M059J (cell line): ENCODE data around the gene KIF15. TPM values are rescaled to one million over a fixed set of nuclear protein-coding genes. Genes with fewer than 3 reads are reported as not detected.

Experiments
- DNase-seq: peaks from one replicate; pipeline ENCODE4 v3.0.0-alpha.2; 2012; ENCODE audit warnings: low read depth
- total RNA-seq: library from RNA; depleted of rRNA; stranded (reverse); fragments of >200 nt; shearing (Covaris generic); gene quantifications from 2 replicates; pipeline ENCODE4 v1.2.3, GENCODE V29; 2014; rRNA removed

Gene KIF15, protein sequence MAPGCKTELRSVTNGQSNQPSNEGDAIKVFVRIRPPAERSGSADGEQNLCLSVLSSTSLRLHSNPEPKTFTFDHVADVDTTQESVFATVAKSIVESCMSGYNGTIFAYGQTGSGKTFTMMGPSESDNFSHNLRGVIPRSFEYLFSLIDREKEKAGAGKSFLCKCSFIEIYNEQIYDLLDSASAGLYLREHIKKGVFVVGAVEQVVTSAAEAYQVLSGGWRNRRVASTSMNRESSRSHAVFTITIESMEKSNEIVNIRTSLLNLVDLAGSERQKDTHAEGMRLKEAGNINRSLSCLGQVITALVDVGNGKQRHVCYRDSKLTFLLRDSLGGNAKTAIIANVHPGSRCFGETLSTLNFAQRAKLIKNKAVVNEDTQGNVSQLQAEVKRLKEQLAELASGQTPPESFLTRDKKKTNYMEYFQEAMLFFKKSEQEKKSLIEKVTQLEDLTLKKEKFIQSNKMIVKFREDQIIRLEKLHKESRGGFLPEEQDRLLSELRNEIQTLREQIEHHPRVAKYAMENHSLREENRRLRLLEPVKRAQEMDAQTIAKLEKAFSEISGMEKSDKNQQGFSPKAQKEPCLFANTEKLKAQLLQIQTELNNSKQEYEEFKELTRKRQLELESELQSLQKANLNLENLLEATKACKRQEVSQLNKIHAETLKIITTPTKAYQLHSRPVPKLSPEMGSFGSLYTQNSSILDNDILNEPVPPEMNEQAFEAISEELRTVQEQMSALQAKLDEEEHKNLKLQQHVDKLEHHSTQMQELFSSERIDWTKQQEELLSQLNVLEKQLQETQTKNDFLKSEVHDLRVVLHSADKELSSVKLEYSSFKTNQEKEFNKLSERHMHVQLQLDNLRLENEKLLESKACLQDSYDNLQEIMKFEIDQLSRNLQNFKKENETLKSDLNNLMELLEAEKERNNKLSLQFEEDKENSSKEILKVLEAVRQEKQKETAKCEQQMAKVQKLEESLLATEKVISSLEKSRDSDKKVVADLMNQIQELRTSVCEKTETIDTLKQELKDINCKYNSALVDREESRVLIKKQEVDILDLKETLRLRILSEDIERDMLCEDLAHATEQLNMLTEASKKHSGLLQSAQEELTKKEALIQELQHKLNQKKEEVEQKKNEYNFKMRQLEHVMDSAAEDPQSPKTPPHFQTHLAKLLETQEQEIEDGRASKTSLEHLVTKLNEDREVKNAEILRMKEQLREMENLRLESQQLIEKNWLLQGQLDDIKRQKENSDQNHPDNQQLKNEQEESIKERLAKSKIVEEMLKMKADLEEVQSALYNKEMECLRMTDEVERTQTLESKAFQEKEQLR (N-terminal part only)
- 10.3 and 13.7 TPM in 2 replicates for total RNA-seq

DNA sequence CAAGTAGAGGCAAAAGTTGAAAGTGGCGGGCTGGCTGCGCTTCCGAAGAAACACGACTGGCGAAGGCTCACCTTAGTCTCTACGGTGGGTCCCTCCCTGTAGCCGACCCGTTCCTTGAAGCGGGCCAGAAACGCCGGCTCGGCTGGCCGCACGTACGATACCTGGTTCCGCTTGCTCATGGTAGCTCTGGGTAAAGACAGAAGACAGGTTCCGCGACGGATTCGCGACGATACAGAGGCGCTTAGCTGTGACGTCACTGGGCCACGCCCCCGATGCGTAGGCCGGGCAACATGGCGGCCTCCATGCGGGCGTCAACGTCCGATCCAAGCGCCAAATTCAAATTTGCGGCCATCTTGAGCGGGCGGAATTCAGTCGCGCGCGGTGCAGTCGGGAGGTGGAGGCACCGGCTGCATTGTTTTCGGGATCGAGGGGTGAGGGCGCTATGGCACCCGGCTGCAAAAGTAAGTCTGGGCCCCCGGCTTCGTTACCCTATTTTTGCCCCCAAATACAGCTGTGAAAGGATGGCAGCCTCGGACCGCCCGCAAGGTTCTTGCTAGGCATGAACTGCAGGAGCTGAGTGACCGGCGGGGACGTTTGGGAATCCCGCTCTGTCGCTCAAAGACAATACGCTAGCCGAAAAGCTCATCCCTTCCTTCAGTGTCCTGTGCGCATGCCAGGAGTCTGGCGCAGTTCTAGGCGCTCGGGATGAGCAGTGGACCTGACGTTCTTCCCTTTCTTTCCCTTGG, at the start of gene KIF15, which contains the start of gene KIAA1143:
TSS of gene KIF15 (plus strand) at position 371 of the 746 bp plus-strand sequence. CDS start at position 443, 72 bp downstream.
TSS of gene KIAA1143 (minus strand) at position 196 of the 746 bp plus-strand sequence. CDS start at position 179, 17 bp downstream.
- peak; percentile 89 for DNase-seq

DNA sequence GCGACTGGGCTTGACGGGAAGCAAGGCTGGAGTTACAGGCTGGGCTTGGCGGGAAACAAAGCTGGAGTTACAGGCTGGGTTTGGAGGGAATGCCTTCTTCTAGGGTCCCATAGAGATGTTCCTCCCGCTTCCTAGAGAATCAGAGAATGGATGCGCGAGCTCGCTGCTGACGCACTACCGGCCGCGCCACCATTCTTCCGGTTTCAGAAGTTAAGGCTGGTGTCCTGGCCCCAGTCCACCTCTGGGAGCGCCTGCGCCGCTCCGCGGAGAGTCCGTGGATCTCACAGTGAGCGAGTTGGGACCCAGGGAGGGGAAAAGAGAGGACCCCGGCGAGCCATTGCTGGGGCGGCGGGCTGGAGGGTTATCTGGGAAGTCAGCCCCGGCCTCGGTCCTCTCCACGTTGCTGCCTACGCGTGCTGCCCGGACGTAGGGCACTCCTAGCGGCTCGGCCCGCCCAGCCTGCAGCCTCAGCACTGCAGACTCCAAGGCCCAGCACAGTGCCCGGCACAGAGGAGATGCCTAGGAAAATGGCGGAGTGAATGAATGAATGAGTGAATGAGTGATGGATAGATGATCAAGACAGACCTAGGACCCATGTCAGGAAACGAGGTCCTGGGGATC, 49.0 kb upstream of the KIF15 start, which contains the start of gene ZNF502:
TSS of gene ZNF502 (plus strand) at position 206 of the 621 bp plus-strand sequence. CDS start 7,602 bp downstream, outside the sequence.
- peak; percentile 34 for DNase-seq

DNA sequence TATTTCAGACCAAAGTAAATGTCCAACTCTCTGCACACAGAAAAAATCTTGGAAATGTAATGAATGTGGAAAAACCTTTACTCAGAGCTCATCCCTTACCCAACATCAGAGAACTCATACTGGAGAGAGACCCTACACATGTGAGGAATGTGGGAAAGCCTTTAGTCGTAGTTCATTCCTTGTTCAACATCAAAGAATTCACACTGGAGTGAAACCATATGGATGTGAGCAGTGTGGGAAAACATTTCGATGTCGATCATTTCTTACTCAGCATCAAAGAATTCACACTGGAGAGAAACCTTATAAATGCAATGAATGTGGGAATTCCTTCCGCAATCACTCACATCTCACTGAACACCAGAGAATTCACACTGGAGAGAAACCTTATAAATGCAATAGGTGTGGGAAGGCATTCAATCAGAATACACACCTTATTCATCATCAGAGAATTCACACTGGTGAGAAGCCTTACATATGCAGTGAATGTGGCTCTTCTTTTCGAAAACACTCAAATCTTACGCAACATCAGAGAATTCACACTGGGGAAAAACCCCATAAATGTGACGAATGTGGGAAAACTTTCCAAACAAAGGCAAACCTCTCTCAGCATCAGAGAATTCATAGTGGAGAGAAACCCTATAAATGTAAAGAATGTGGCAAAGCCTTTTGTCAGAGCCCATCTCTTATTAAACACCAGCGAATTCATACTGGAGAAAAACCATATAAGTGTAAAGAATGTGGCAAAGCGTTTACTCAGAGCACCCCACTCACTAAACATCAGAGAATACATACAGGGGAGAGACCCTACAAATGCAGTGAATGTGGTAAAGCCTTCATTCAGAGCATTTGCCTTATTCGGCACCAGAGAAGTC, 40.1 kb upstream of the KIF15 start:
- DNase-seq: no peak

DNA sequence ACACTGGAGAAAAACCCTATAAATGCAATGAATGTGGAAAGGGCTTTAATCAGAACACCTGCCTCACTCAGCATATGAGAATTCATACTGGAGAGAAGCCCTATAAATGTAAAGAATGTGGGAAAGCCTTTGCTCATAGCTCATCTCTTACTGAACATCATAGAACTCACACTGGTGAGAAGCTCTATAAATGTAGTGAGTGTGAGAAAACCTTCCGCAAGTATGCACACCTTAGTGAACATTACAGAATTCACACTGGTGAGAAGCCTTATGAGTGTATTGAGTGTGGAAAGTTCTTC, 39.5 kb upstream of the KIF15 start:
- no peak for DNase-seq

DNA sequence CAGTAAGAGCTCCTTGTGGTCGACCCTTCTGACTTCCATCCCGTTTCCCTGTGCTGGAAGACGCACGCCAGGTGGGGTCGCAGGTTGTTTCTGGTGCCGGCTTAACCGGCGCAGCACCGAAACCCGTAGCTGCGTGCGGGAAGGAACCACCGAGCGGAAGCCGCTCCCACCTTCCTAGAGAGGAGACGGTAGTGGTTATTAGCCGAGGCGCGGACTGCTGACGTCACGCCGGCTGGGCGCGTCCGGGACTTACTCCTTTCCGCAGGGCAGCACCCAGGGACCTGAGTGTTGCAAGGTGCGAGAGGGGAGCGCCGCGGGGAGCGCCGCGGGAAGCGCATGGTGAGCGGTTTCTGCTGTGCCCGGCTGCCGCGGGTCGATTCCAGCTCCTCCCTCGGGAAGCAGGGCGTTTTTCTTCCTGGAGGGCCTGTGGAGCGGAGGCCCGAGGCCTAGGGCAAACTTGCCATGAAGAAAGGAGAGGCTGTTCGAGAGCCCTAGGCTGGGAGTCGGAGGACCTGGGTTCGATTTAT, 32.1 kb upstream of the KIF15 start, which contains the start of gene ZNF501:
TSS of gene ZNF501 (plus strand) at position 252 of the 527 bp plus-strand sequence. CDS start 4,787 bp downstream, outside the sequence.
- peak; percentile 78 for DNase-seq

DNA sequence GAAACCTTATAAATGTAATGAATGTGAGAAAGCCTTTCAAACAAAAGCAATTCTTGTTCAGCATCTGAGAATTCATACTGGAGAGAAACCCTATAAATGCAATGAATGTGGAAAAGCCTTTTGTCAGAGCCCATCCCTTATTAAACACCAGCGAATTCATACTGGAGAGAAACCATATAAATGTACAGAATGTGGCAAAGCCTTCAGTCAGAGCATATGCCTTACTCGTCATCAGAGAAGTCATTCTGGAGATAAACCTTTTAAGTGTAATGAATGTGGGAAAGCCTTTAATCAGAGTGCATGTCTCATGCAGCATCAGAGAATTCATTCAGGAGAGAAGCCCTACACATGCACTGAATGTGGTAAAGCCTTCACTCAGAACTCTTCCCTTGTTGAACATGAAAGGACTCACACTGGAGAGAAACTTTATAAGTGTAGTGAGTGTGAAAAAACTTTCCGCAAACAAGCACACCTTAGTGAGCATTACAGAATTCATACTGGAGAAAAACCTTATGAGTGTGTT, 26.9 kb upstream of the KIF15 start:
- DNase-seq: no peak

DNA sequence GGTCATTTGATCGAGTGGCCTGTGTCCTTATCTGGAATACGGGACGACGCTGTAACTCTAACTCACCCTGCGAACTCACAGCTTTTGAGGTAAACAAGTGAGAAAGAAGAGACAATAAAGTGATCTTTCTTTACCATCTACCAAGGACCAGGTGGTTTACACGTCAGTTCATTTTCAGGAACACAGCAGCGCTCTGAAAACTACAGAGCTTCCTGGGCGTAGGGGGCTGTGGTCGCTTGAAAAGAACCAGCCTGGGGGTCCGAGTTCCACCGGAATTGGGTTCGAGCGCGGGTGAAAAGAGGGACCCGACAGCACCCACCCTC, 532 bp upstream of the KIF15 start:
- DNase-seq: no peak

DNA sequence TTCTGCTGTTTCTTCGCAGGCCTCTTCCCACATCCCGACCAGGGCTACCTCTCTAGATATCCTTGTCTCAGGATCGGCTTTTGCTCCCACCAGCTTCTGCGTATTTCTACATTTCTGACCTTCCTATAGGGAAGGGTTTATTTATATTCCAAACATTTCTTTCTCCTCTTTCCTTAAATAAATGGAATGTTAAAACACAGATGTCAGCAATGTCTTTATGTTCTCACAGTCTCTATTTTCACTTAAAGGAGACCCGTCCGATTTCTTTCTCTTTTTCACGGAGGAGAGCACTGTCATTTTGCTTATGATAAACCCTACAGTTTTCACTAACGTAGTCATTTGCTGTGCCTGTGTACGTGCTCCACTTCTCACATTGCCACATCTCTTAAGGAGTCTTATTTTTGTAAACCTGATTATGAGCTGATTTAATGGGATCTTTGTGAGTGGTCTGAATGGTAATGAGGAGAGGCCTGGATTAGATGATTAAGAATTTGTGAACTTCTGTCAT, 630 bp downstream of the KIF15 start:
- DNase-seq: peak; percentile 23

DNA sequence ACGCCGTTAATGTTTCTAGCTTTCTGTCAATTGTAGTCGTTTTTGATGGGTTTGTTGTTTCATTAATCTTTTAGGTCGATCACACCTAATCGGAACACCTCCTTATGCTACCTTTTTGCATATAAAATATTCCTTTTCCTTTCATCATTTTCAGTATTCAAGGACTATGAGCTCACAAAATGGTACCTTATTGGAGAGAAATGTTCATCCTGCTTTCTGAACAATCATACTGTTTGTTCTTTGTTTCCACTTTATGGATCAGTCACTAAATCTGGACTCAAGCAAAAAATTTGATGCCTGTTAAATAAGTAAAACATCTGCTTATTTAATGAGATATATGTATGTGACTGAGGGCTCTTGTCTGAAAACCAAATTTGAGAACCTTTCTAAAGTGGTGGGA, 1.1 kb downstream of the KIF15 start:
- no peak for DNase-seq

DNA sequence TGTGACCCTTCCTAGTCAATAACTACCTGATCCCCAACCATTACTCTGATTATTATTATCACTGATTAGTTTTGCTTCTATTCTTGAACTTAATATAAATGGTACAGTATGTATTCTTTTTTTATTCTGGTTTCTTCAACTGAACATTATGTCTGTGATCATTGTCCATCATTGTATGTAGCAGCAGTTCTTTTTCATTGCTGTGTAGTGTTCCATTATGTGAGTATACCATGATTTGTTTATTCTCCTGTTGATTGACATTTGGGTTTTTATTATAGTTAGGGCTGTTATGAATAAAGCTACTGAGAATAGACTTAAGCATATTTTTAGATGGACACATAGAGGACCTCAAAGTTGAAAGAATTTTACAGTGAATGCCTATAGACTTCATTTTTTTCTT, 2.7 kb downstream of the KIF15 start:
- no peak for DNase-seq

DNA sequence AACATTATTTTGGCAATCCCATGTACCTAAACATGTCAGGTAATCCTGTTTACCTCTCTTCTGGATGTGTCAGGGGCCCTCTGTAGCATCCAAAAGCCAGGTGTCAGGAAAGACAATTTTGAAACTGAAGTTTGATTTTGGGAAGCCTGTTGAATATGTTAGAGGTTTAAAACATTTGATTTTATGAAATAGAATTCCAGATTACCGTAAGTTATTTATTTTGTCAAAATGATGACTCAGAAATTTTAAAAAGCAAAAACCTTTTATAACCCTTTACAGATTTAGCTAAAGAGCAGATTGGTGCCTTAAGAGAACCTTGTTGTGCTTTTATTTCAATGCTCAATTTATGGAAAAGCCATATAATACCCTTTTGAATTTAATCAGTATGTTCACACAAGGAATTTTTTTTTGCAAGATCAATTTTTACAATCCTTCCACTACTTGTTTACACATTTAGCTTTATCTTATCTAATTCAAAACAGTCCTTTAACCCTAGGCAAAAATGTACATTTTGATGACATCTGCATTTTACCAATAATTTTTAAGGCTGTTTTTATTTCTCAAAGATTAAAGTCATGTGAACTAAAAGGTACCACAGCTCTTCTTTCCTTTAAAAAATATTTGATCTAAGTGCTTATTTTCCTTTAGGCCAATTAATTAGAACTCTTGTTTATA, 10.0 kb downstream of the KIF15 start:
- DNase-seq: no peak

DNA sequence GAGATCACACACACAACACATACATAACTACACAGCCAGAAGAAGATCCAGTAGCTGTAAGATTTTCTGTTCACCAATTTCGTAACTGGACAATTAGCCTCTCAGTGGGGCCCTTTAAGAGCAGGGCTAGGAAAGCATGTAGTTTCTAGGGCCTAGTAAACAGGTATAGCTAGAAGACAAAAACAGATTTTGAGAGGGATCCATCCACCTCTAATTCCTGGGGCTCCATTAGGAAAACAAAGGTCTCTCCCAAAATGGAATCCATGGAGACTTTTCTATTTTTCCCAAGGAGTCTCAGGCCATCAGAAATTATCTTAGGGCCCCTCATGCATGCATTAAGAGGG, 10.5 kb downstream of the KIF15 start:
- no peak for DNase-seq

DNA sequence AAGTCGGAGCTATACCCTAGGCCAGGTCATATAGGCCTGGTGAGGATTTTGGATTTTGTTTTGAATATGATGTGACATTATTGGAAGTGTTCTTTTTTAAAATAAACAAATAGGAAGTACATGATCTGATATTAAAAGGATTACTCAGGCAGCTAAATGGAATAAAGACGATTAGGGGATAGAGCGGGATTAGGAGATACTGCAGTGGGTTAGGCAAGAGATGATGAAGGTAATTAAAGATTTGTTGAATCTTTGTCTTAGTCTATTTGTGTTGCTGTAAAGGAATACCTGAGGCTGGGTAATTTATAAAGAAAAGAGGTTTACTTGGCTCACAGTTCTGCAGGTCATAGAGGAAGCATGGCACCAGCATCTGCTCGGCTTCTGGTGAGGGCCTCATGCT, 21.3 kb downstream of the KIF15 start:
- no peak for DNase-seq

DNA sequence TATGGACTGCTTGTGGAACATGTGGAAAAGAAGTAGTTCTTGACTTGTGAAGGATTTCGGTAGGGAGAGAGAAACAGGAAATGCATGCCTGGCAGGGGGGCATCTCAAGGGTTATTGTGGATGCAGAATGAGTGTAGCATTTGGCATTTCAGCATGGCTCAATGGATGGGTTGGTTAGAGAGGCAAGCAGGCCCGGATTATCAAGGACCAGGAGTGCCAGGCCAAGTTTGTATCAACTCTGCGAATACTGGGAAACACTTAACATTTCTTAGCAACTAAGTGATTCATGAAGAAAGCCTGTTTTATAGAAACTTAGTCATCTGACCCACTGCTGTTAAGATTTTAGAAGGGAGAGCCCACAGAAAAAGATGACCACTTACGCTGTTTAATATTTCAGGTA, 33.6 kb downstream of the KIF15 start:
- DNase-seq: peak; percentile 30

DNA sequence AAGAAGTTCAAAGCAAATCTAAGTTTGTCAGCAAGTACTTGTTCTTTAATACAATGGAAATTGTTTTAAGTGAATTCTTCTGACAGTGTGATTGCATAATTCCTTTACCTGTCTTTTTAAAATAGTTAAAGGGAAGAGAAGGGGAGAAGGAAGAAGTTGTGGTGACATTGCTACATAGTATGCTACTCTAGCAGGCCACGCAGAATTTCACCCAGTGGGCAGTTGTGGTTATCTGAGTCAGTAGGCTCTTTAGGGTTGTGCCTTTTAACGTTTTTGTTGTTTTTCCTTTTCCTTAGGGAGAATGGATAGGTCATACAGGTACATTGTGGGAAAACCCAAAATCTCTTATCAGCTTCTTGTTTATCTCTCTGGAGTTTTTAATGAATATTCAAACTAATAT, 40.4 kb downstream of the KIF15 start:
- no peak for DNase-seq

DNA sequence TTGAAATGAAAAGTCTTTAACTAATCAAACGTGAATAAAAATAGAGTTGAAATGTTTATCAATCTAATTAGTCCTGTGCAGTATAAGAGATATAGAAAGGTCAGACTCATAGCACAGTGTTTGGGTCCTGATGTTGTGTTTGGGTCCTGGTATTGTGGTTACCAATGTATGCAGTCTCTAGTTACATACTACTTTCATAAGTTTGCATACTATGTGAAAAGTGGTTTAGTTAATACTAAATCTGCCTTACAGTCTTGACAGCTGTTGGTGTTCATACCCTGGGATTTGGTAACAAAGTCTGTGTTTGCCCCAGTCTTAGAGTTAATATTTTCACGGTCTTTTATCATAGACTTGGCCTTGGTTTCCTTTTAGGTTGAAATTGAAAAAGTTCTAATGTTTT, 41.7 kb downstream of the KIF15 start:
- no peak for DNase-seq

DNA sequence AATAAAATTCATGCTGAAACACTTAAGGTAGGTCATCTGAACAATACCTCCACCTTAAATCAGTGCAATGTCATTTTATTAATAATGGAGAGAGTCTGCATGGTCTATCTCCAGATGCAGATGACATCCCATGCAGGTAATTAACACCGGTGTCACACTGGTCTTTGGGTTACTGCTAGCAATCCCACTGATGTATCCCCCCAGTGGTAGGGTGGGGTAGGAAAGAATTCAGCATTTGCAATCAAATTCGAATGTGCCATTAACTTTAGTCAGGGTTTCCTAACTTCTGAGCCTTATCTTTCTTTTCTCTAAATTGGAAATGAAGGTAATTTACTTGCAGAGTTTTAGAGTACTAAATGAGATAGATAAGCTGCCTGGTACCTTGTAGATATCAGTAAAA, 44.4 kb downstream of the KIF15 start:
- DNase-seq: no peak

DNA sequence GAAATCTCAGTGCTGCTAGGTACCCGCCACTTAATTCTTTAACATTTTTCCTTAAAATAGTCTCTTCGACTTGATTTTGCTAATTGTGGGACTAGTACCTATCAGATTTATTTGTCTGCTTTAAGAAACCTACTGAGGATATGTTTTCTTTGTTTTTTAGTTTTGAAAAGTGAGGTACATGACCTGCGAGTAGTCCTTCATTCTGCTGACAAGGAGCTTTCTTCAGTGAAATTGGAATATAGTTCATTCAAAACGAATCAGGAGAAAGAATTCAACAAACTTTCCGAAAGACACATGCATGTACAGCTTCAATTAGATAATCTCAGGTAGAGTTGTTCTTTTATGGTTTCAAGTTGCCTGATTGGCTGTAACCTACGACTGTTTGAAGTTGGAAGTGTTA, 53.2 kb downstream of the KIF15 start:
- no peak for DNase-seq
